H9 (cell line): ENCODE results near the gene OSBP. TPM values are rescaled to one million over a fixed set of nuclear protein-coding genes. Genes with fewer than 3 reads are reported as not detected.

Experiments
- DNase-seq: peaks from one replicate; pipeline ENCODE4 v3.0.0-alpha.2; 2017
- H2AFZ ChIP-seq: one replicate; pipeline ENCODE4 v1.6.1; 2013; ENCODE audit warnings: mild to moderate bottlenecking, low read length, control low read depth, moderate library complexity
- H2AK5ac ChIP-seq: 2 replicates; pipeline ENCODE4 v1.6.1; 2013; ENCODE audit warnings: low read length, control low read depth, mixed read lengths; ENCODE audit not compliant: insufficient read length
- H2BK120ac ChIP-seq: one replicate; pipeline ENCODE4 v1.6.1; 2013; ENCODE audit warnings: low read depth, mild to moderate bottlenecking, low read length, control low read depth, inconsistent platforms; ENCODE audit not compliant: poor library complexity, severe bottlenecking
- H2BK12ac ChIP-seq: 2 replicates; pipeline ENCODE4 v1.6.1; 2013; ENCODE audit warnings: low read length, control low read depth, mixed read lengths, low read depth; ENCODE audit not compliant: insufficient read length
- H2BK15ac ChIP-seq: 2 replicates; pipeline ENCODE4 v1.6.1; 2013; ENCODE audit warnings: low read depth, low read length, control low read depth
- H2BK20ac ChIP-seq: one replicate; pipeline ENCODE4 v1.6.1; 2013; ENCODE audit warnings: low read depth, mild to moderate bottlenecking, low read length, control low read depth, inconsistent platforms; ENCODE audit not compliant: poor library complexity, severe bottlenecking
- H2BK5ac ChIP-seq: 2 replicates; pipeline ENCODE4 v1.6.1; 2013; ENCODE audit warnings: low read length, control low read depth, mixed read lengths; ENCODE audit not compliant: insufficient read length
- H3K14ac ChIP-seq: 2 replicates; pipeline ENCODE4 v1.6.1; 2013; ENCODE audit warnings: low read length, control low read depth; ENCODE audit not compliant: insufficient read depth
- H3K18ac ChIP-seq: 2 replicates; pipeline ENCODE4 v1.6.1; 2013; ENCODE audit warnings: low read depth, mild to moderate bottlenecking, mixed read lengths, low read length, control low read depth; ENCODE audit not compliant: insufficient read length
- H3K23ac ChIP-seq: 2 replicates; pipeline ENCODE4 v1.6.1; 2013; ENCODE audit warnings: low read length, control low read depth, mixed read lengths, low read depth; ENCODE audit not compliant: insufficient read length
- H3K23me2 ChIP-seq: 2 replicates; pipeline ENCODE4 v1.6.1; 2013; ENCODE audit warnings: low read depth, mild to moderate bottlenecking, mixed read lengths, low read length, control low read depth; ENCODE audit not compliant: insufficient read length, poor library complexity, severe bottlenecking
- H3K27ac ChIP-seq: 2 replicates; pipeline ENCODE4 v1.5.1; 2013; ENCODE audit warnings: low read length, control low read depth, mixed read lengths, low read depth; ENCODE audit not compliant: insufficient read length
- H3K27me3 ChIP-seq: 2 replicates; pipeline ENCODE4 v1.6.1; 2013; ENCODE audit warnings: low read length, control low read depth, inconsistent platforms; ENCODE audit not compliant: insufficient read depth
- H3K4ac ChIP-seq: 2 replicates; pipeline ENCODE4 v1.6.1; 2013; ENCODE audit warnings: low read depth, mild to moderate bottlenecking, control low read depth, inconsistent platforms, low read length, moderate library complexity
- H3K4me1 ChIP-seq: 2 replicates; pipeline ENCODE4 v1.6.1; 2013; ENCODE audit warnings: low read length, control low read depth, inconsistent platforms; ENCODE audit not compliant: insufficient read depth
- H3K4me2 ChIP-seq: 2 replicates; pipeline ENCODE4 v1.6.1; 2013; ENCODE audit warnings: low read length, control low read depth, mixed read lengths; ENCODE audit not compliant: insufficient read length, insufficient read depth
- H3K56ac ChIP-seq: 2 replicates; pipeline ENCODE4 v1.6.1; 2013; ENCODE audit warnings: low read depth, mild to moderate bottlenecking, mixed read lengths, low read length, control low read depth; ENCODE audit not compliant: insufficient read length
- H3K79me1 ChIP-seq: 2 replicates; pipeline ENCODE4 v1.6.1; 2013; ENCODE audit warnings: low read depth, mild to moderate bottlenecking, moderate library complexity, low read length, control low read depth, inconsistent platforms; ENCODE audit not compliant: insufficient read depth, poor library complexity, severe bottlenecking
- H3K79me2 ChIP-seq: 2 replicates; pipeline ENCODE4 v1.6.1; 2013; ENCODE audit warnings: low read length, control low read depth, inconsistent platforms; ENCODE audit not compliant: insufficient read depth
- H3K9ac ChIP-seq: 2 replicates; pipeline ENCODE4 v1.6.1; 2013; ENCODE audit warnings: low read length, control low read depth, mixed read lengths; ENCODE audit not compliant: insufficient read length; ENCODE audit errors: extremely low read depth
- H3K9me3 ChIP-seq: one replicate; pipeline ENCODE4 v1.6.1; 2013; ENCODE audit warnings: low read depth, low read length, inconsistent platforms; ENCODE audit not compliant: control insufficient read depth
- H3T11ph ChIP-seq: one replicate; pipeline ENCODE4 v1.6.1; 2013; ENCODE audit warnings: mild to moderate bottlenecking, low read length, control low read depth, inconsistent platforms
- H4K20me1 ChIP-seq: one replicate; pipeline ENCODE4 v1.6.1; 2013; ENCODE audit not compliant: control insufficient read depth, insufficient read length, insufficient read depth
- H4K5ac ChIP-seq: 2 replicates; pipeline ENCODE4 v1.6.1; 2013; ENCODE audit warnings: low read depth, mild to moderate bottlenecking, mixed read lengths, low read length, control low read depth; ENCODE audit not compliant: insufficient read length
- H4K8ac ChIP-seq: replicated peaks from 2 replicates; pipeline ENCODE4 v1.6.1; 2013; ENCODE audit warnings: low read length, control low read depth, mixed read lengths, low read depth; ENCODE audit not compliant: insufficient read length
- H4K91ac ChIP-seq: 2 replicates; pipeline ENCODE4 v1.6.1; 2013; ENCODE audit warnings: low read depth, mild to moderate bottlenecking, moderate library complexity, mixed read lengths, low read length, control low read depth; ENCODE audit not compliant: insufficient read length
- H3K27ac Mint-ChIP-seq, 3 experiments: 2 replicates in 2 of 3; 3 replicates in 1 of 3; pipeline ENCODE4 v1.8.0; 2020 to 2021; ENCODE audit warnings: mixed read lengths in 3 of 3, mild to moderate bottlenecking in 1 of 3, moderate library complexity in 1 of 3
- H3K27me3 Mint-ChIP-seq: 2 replicates; pipeline ENCODE4 v1.8.0; 2021; ENCODE audit warnings: low read depth, mild to moderate bottlenecking, moderate library complexity, mixed read lengths
- H3K36me3 Mint-ChIP-seq, 3 experiments: 2 replicates in 2 of 3; 3 replicates in 1 of 3; pipeline ENCODE4 v1.8.0; 2020 to 2021; ENCODE audit warnings: low read depth in 3 of 3, mixed read lengths in 3 of 3; ENCODE audit not compliant: insufficient read depth in 1 of 3
- H3K4me1 Mint-ChIP-seq, 2 experiments: 2 replicates each; pipeline ENCODE4 v1.8.0; 2020; ENCODE audit warnings: mixed read lengths in 2 of 2
- H3K4me3 Mint-ChIP-seq, 2 experiments: 2 replicates in 1 of 2; 3 replicates in 1 of 2; pipeline ENCODE4 v1.8.0; 2020 to 2021; ENCODE audit warnings: mild to moderate bottlenecking in 2 of 2, mixed read lengths in 2 of 2, moderate library complexity in 1 of 2
- H3K9me3 Mint-ChIP-seq, 2 experiments: 2 replicates in 1 of 2; 3 replicates in 1 of 2; pipeline ENCODE4 v1.8.0; 2020; ENCODE audit warnings: mild to moderate bottlenecking in 2 of 2, mixed read lengths in 2 of 2, moderate library complexity in 1 of 2
- CTCF ChIP-seq: fragments of 200-600 bp; sonication (generic); conservative IDR thresholded peaks from 3 replicates; pipeline ENCODE4 v1.8.0; 2021; ENCODE audit warnings: antibody characterized with exemption, mild to moderate bottlenecking
- WGBS: extraction: QIAGEN DNeasy Blood & Tissue Kit; methylation state at CpG from one replicate; pipeline ENCODE4 v1.1.7; 2013; ENCODE audit warnings: missing lambda C conversion rate, low lambda C conversion rate, mixed read lengths; ENCODE audit not compliant: insufficient read length; ENCODE audit errors: extremely low coverage; 5-methylcytosine and 5-hydroxymethylcytosine counted together
- total RNA-seq: library from RNA; stranded (reverse); gene quantifications from 2 replicates; pipeline ENCODE4 v1.2.1, GENCODE V29; 2021

OSBP gene
- total RNA-seq, 1 experiment from 2014 or later: 48.5 TPM

- no peak overlapping the region for H2AFZ ChIP-seq
- H3K4me2 ChIP-seq: no peak overlapping the region
- no peaks in the 10 kb centered on the region for H4K20me1 ChIP-seq
- no peak overlapping the region for H2BK15ac ChIP-seq
- H3K4me1 Mint-ChIP-seq: no peaks in the 10 kb centered on the region
- H4K8ac ChIP-seq: no peak overlapping the region
- H4K5ac ChIP-seq: no peak overlapping the region
- no peaks in the 10 kb centered on the region for H3K79me2 ChIP-seq
- H3K4ac ChIP-seq: no peak overlapping the region
- no peak overlapping the region for H3K18ac ChIP-seq
- H2AK5ac ChIP-seq: no peak overlapping the region
- WGBS: no CpG with 5 or more reads among the region's 2 CpGs
- H3K27me3 Mint-ChIP-seq: no peaks in the 10 kb centered on the region
- H3K27me3 ChIP-seq: no peaks in the 10 kb centered on the region
- no peak overlapping the region for H3K56ac ChIP-seq
- no peak overlapping the region for H3K27ac Mint-ChIP-seq
- no peaks in the 10 kb centered on the region for H3K9me3 ChIP-seq
- H3K4me3 Mint-ChIP-seq: no peak overlapping the region
- no peak overlapping the region for H3K14ac ChIP-seq
- H3T11ph ChIP-seq: no peak overlapping the region
- no peaks in the 10 kb centered on the region for H3K23me2 ChIP-seq
- no peak for TF ChIP-seq CTCF
- H3K4me1 ChIP-seq: no peaks in the 10 kb centered on the region
- H3K27ac ChIP-seq: no peak overlapping the region
- H2BK120ac ChIP-seq: no peak overlapping the region
- no peaks in the 10 kb centered on the region for H3K79me1 ChIP-seq
- no peak overlapping the region for H2BK5ac ChIP-seq
- DNase-seq: no peak
- H3K36me3 Mint-ChIP-seq: peaks cover 20 to 47% (median 45%) of the 10 kb centered on the region in 3 experiments
- no peak overlapping the region for H2BK20ac ChIP-seq
- H2BK12ac ChIP-seq: no peak overlapping the region
- no peak overlapping the region for H3K9ac ChIP-seq
- H3K23ac ChIP-seq: no peak overlapping the region
- no peak overlapping the region for H4K91ac ChIP-seq
- H3K9me3 Mint-ChIP-seq: no peaks in the 10 kb centered on the region
Observed at GRCh38 chr11:59574467-59574866, 41.1 kb downstream of the OSBP start.
